HuH-7 (cell line): ENCODE measurements around the gene SLC25A24.
A peak's percentile ranks its signal among the peaks of the same experiment; 100 is the strongest.
"Not testable (repeated sequence)": the region's sequence is repeated elsewhere in the genome, so short reads cannot be mapped to it uniquely, and the experiment has no call there.

Experiments
- DNase-seq: peaks from one replicate; pipeline ENCODE4 v3.0.0; 2011; ENCODE audit warnings: low spot score

SLC25A24 gene

GRCh38 chr1:108199781-108200686 is at the start of gene SLC25A24:
SLC25A24 (minus strand) TSS chr1:108200343; CDS start chr1:108200138, 205 bp downstream.
- DNase-seq = peak; percentile 81

- not testable (repeated sequence) for DNase-seq
These were observed 43.8 kb upstream of the SLC25A24 start, which contains the start of gene NBPF4 for GRCh38 chr1:108243976-108244375. NBPF4 (minus strand) TSS chr1:108244076; CDS start chr1:108243761, 315 bp downstream.

GRCh38 chr1:108239426-108239825 is 39.3 kb upstream of the SLC25A24 start:
- DNase-seq = not testable (repeated sequence)

- not testable (repeated sequence) for DNase-seq
These were observed 35.2 kb upstream of the SLC25A24 start for GRCh38 chr1:108235308-108235707.

- not testable (repeated sequence) for DNase-seq
These were observed 32.0 kb upstream of the SLC25A24 start for GRCh38 chr1:108232183-108232582.

- not testable (repeated sequence) for DNase-seq
These were observed 29.8 kb upstream of the SLC25A24 start for GRCh38 chr1:108229976-108230375.

GRCh38 chr1:108227772-108228171 is 27.6 kb upstream of the SLC25A24 start:
- not testable (repeated sequence) for DNase-seq

- DNase-seq = not testable (repeated sequence)
These were observed 26.7 kb upstream of the SLC25A24 start for GRCh38 chr1:108226855-108227254.

GRCh38 chr1:108223226-108223625 is 23.1 kb upstream of the SLC25A24 start:
- not testable (repeated sequence) for DNase-seq

GRCh38 chr1:108217515-108218174 is 17.5 kb upstream of the SLC25A24 start:
- DNase-seq = not testable (repeated sequence)

GRCh38 chr1:108217007-108217406 is 16.9 kb upstream of the SLC25A24 start:
- not testable (repeated sequence) for DNase-seq

- not testable (repeated sequence) for DNase-seq
These were observed 16.1 kb upstream of the SLC25A24 start for GRCh38 chr1:108216028-108216890.

GRCh38 chr1:108214641-108215465 is 14.7 kb upstream of the SLC25A24 start:
- not testable (repeated sequence) for DNase-seq

GRCh38 chr1:108211014-108211413 is 10.9 kb upstream of the SLC25A24 start:
- DNase-seq = no peak

GRCh38 chr1:108209456-108210108 is 9.4 kb upstream of the SLC25A24 start:
- DNase-seq = no peak

- no peak for DNase-seq
These were observed 8.7 kb upstream of the SLC25A24 start for GRCh38 chr1:108208724-108209446.

- not testable (repeated sequence) for DNase-seq
These were observed 3.4 kb upstream of the SLC25A24 start for GRCh38 chr1:108203582-108203981.

- DNase-seq = no peak
These were observed 1.5 kb upstream of the SLC25A24 start for GRCh38 chr1:108201687-108202086.

GRCh38 chr1:108200687-108201051 is 526 bp upstream of the SLC25A24 start:
- DNase-seq = peak; percentile 12

- peak; percentile 10 for DNase-seq
These were observed 897 bp downstream of the SLC25A24 start for GRCh38 chr1:108199201-108199691.
